Prostate gland (tissue), 2 donors: Measurements from ENCODE around the gene NOD2. TPM values are rescaled to one million over a fixed set of nuclear protein-coding genes. Genes with fewer than 3 reads are reported as not detected.

ENCODE experiments used
- DNase-seq: peaks from one replicate; pipeline ENCODE4 v3.0.0-alpha.2; 2019; ENCODE audit warnings: low spot score
- H3K27ac ChIP-seq, 2 donors: fragments of 200-600 bp; sonication (generic); 2 replicates each; pipeline ENCODE4 v1.5.1; 2017 to 2019
- H3K27me3 ChIP-seq: fragments of 200-600 bp; sonication (generic); replicated peaks from 2 replicates; pipeline ENCODE4 v1.5.1; 2019; ENCODE audit not compliant: insufficient read depth
- H3K36me3 ChIP-seq, 2 donors: fragments of 200-600 bp; sonication (generic); 1 replicate in 1 of 2; 2 replicates in 1 of 2; pipeline versions ENCODE4 v1.5.1 to v1.8.1; 2017 to 2019
- H3K4me1 ChIP-seq: fragments of 200-600 bp; sonication (generic); replicated peaks from 2 replicates; pipeline ENCODE4 v1.5.1; 2019
- H3K4me3 ChIP-seq, 2 donors: fragments of 200-600 bp; sonication (generic); 2 replicates each; pipeline ENCODE4 v1.5.1; 2017 to 2019
- H3K9me3 ChIP-seq: fragments of 200-600 bp; sonication (generic); 2 replicates; pipeline ENCODE4 v1.5.1; 2017
- POLR2A ChIP-seq: fragments of 450-650 bp; IDR thresholded peaks from one replicate; pipeline ENCODE4 v1.6.1; 2016; ENCODE audit warnings: antibody characterized with exemption, mild to moderate bottlenecking
- POLR2AphosphoS5 ChIP-seq: sonication (generic); formaldehyde crosslinking; IDR thresholded peaks from one replicate; pipeline ENCODE4 v1.6.1; 2017; ENCODE audit warnings: antibody characterized with exemption
- whole genome bisulfite sequencing: methylation state at CpG from one replicate; pipeline ENCODE4 v1.1.5; 2018; 5-methylcytosine and 5-hydroxymethylcytosine counted together
- intact Hi-C: fragments of 100-400 bp; cut with DNase I; formaldehyde crosslinking; loops from one replicate; pipeline ENCODE4 v1.14.2; 2022
- total RNA-seq, 2 donors: library from RNA; depleted of rRNA; stranded (reverse); fragments of >200 nt; gene quantifications; one replicate each; pipeline ENCODE4 v1.1.0, GENCODE V29; 2016
- TF ChIP-seq, protein P1 (sequence below), 4 experiments: fragments of 200-600 bp in 2 of 4; fragments of 450-650 bp in 2 of 4; sonication (generic) in 2 of 4; IDR thresholded peaks; 1 replicate in 3 of 4; 2 replicates in 1 of 4; pipeline ENCODE4 v1.5.1; 2016 to 2019; ENCODE audit warnings: antibody characterized with exemption in 4 of 4, mild to moderate bottlenecking in 2 of 4, moderate library complexity in 2 of 4

NOD2 gene
- total RNA-seq, 2 donors from 2014 or later: 2.8 to 5.6 TPM

DNA sequence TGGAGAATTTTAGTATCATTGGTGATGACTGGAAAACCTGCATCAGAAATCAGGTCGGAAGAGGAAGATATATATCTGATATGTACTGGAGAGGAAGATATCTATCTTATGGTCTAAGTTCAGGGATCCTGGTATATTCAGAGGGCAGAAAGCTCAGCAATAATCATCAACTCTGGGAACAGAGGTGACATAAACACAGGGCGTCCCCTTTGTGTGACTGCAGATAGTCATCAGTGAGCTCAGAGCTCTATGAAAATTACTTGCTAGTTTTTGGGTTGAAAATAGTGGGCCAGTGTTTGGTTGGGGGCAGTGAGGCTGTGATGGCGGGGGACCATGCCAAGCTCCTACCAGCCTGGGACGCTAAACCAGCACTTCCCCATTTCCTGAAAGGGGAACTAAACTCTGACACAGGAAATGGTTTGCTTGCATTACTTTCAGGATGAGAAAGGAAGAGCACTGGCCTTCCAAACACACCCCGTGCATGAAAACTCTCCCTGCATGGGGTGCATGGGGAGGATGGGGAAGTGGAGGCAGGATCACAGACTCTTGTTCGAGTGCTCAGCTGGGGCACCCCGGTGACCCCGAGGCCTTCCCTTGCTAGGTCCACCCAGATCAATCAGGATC lies 15.8 kb downstream of the NOD2 start:
- no peak for TF ChIP-seq POLR2A
- TF ChIP-seq POLR2AphosphoS5: no peak
- TF ChIP-seq, protein P1, sequence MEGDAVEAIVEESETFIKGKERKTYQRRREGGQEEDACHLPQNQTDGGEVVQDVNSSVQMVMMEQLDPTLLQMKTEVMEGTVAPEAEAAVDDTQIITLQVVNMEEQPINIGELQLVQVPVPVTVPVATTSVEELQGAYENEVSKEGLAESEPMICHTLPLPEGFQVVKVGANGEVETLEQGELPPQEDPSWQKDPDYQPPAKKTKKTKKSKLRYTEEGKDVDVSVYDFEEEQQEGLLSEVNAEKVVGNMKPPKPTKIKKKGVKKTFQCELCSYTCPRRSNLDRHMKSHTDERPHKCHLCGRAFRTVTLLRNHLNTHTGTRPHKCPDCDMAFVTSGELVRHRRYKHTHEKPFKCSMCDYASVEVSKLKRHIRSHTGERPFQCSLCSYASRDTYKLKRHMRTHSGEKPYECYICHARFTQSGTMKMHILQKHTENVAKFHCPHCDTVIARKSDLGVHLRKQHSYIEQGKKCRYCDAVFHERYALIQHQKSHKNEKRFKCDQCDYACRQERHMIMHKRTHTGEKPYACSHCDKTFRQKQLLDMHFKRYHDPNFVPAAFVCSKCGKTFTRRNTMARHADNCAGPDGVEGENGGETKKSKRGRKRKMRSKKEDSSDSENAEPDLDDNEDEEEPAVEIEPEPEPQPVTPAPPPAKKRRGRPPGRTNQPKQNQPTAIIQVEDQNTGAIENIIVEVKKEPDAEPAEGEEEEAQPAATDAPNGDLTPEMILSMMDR (IDR thresholded peaks at IDR 0.05): no peak
- H3K27ac ChIP-seq: no peak overlapping the region
- WGBS: 84% methylated on average over 8 of the region's 8 CpGs
- no peak for DNase-seq
- intact Hi-C loops: no loop called here
- no peaks in the 10 kb centered on the region for H3K4me1 ChIP-seq
- H3K9me3 ChIP-seq: no peaks in the 10 kb centered on the region
- no peak overlapping the region for H3K4me3 ChIP-seq
- H3K27me3 ChIP-seq: no peaks in the 10 kb centered on the region
- no peaks in the 10 kb centered on the region for H3K36me3 ChIP-seq

DNA sequence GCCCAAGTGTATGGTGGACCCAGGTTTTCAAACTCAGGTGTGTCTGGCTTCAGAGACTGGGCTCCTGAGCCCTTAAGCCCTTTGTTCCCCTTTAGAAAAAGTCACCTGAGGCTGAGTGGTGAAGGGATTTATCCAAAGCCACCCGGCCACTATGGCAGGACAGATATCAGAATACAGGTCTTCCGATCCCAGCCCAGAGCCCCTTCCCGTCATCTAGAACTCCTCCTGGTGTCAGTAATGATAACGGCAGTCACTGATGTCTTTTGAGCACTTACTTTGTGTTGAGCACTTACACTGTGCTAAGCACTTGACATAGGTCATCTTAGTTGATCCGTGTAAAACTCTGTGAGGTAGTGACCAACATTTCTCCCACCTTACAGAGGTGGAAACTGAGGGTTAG lies 16.6 kb downstream of the NOD2 start:
- WGBS: 89% methylated on average over 5 of the region's 5 CpGs
- no peak for TF ChIP-seq POLR2AphosphoS5
- intact Hi-C loops: no loop called here
- no peak overlapping the region for H3K27ac ChIP-seq
- H3K4me1 ChIP-seq: no peaks in the 10 kb centered on the region
- H3K36me3 ChIP-seq: no peaks in the 10 kb centered on the region
- DNase-seq: no peak
- no peaks in the 10 kb centered on the region for H3K27me3 ChIP-seq
- no peak overlapping the region for H3K4me3 ChIP-seq
- no peaks in the 10 kb centered on the region for H3K9me3 ChIP-seq

DNA sequence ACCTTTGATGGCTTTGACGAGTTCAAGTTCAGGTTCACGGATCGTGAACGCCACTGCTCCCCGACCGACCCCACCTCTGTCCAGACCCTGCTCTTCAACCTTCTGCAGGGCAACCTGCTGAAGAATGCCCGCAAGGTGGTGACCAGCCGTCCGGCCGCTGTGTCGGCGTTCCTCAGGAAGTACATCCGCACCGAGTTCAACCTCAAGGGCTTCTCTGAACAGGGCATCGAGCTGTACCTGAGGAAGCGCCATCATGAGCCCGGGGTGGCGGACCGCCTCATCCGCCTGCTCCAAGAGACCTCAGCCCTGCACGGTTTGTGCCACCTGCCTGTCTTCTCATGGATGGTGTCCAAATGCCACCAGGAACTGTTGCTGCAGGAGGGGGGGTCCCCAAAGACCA lies 17.6 kb downstream of the NOD2 start:
- DNase-seq: no peak
- Histone ChIP-seq H3K36me3 (no peaks in the 10 kb centered on the region), H3K27me3 (no peaks in the 10 kb centered on the region), H3K4me1 (no peaks in the 10 kb centered on the region), H3K27ac (no peak overlapping the region), H3K9me3 (no peaks in the 10 kb centered on the region), H3K4me3 (no peak overlapping the region)
- TF ChIP-seq, protein P1 (IDR thresholded peaks at IDR 0.05): no peak
- TF ChIP-seq POLR2A (no peak), POLR2AphosphoS5 (no peak)
- intact Hi-C loops: no loop called here
- 97% methylated on average over 21 of the region's 21 CpGs for WGBS

DNA sequence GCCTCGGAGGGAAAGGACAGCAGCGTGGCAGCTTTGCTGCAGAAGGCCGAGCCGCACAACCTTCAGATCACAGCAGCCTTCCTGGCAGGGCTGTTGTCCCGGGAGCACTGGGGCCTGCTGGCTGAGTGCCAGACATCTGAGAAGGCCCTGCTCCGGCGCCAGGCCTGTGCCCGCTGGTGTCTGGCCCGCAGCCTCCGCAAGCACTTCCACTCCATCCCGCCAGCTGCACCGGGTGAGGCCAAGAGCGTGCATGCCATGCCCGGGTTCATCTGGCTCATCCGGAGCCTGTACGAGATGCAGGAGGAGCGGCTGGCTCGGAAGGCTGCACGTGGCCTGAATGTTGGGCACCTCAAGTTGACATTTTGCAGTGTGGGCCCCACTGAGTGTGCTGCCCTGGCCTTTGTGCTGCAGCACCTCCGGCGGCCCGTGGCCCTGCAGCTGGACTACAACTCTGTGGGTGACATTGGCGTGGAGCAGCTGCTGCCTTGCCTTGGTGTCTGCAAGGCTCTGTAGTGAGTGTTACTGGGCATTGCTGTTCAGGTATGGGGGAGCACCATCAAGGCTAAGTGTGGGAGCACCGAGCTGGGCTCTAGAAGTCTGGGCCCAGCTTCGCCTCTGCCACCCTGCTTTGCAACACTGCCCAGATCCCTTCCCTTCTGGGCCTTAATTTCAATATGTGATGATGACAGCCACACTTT lies 18.6 kb downstream of the NOD2 start:
- DNase-seq: peak; percentile 34
- H3K27ac ChIP-seq: no peak overlapping the region

DNA sequence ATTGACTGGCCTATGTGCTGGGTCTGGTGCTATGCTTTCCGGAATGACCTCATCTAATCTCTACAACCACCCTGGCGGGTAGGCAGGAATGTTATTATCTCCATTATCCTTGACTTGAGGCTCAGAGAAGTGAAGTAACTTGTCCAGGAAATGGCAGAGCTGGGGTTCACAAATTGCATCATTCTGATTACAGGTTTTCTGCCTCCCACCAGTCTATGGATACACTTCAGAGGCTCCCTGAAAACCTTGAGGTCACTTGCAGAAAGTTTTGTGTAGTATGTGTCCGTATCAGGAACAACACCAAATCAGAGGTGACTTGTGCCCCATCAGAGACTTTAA lies 19.1 kb downstream of the NOD2 start:
- intact Hi-C loops: no loop called here
- H3K9me3 ChIP-seq: no peaks in the 10 kb centered on the region

More for the DNA sequence above, 18.6 kb downstream of the NOD2 start:
- Histone ChIP-seq H3K4me1 (no peaks in the 10 kb centered on the region), H3K36me3 (no peaks in the 10 kb centered on the region), H3K9me3 (no peaks in the 10 kb centered on the region), H3K27me3 (no peaks in the 10 kb centered on the region), H3K4me3 (no peak overlapping the region)
- TF ChIP-seq POLR2AphosphoS5: no peak
- no peak for TF ChIP-seq POLR2A
- TF ChIP-seq, protein P1 (IDR thresholded peaks at IDR 0.05): no peak
- intact Hi-C loops: no loop called here
- 40% methylated on average over 20 of the region's 25 CpGs for WGBS

More for the DNA sequence above, 19.1 kb downstream of the NOD2 start:
- Histone ChIP-seq H3K27me3 (no peaks in the 10 kb centered on the region), H3K27ac (no peak overlapping the region), H3K36me3 (no peaks in the 10 kb centered on the region), H3K4me3 (no peak overlapping the region), H3K4me1 (no peaks in the 10 kb centered on the region)
- DNase-seq: no peak
- 63% methylated on average over 3 of the region's 3 CpGs for WGBS
- TF ChIP-seq POLR2A (no peak), POLR2AphosphoS5 (no peak)
- TF ChIP-seq, protein P1 (IDR thresholded peaks at IDR 0.05): no peak
